AG09309 (cell line): ENCODE results near the gene YTHDC1.

Source experiments
- DNase-seq: peaks from one replicate; pipeline ENCODE4 v3.0.0-alpha.2; 2010; ENCODE audit warnings: low read depth
- H3K4me3 ChIP-seq: 2 replicates; pipeline ENCODE4 v1.5.1; 2011; ENCODE audit warnings: mild to moderate bottlenecking, low read depth, low read length, moderate library complexity; ENCODE audit not compliant: control insufficient read depth
- TF ChIP-seq, protein P1 (sequence below): IDR thresholded peaks from 2 replicates; pipeline ENCODE4 v1.5.1; 2011; ENCODE audit warnings: mild to moderate bottlenecking, low read depth, low read length, inconsistent platforms; ENCODE audit not compliant: insufficient read depth, control insufficient read depth; ENCODE audit errors: missing control alignments

Gene YTHDC1

DNA sequence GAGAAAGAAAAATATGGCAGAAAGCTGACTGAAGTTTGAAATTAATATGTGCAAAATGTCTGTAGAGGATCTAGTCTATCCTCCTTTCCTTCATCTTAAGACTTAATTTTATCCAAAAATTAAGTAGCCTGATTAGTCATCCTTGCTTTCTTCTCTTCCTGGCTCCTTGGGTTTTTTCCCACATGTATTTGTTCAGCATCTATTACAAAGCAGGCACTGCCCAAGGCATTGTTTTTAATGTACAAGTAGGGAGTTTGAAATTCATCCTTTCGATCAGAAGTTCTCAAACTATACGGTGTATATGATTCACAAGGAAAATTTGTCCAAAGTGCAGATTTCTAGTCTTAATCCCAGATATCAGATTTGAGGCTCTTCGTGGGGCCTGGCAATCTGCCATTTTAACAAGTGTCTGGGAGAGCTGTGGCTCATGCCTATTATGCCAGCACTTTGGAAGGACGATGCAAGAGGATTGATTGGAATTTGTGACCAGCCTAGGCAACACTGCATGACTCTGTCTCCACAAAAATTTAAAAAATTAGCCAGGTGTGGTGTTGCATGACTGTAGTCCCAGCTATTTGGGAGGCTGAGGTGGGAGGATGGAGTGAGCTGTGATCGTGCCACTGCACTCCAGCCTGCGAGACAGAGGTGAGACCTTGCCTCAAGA, 19.4 kb upstream of the YTHDC1 start:
- no peak overlapping the region for H3K4me3 ChIP-seq
- TF ChIP-seq, protein P1, sequence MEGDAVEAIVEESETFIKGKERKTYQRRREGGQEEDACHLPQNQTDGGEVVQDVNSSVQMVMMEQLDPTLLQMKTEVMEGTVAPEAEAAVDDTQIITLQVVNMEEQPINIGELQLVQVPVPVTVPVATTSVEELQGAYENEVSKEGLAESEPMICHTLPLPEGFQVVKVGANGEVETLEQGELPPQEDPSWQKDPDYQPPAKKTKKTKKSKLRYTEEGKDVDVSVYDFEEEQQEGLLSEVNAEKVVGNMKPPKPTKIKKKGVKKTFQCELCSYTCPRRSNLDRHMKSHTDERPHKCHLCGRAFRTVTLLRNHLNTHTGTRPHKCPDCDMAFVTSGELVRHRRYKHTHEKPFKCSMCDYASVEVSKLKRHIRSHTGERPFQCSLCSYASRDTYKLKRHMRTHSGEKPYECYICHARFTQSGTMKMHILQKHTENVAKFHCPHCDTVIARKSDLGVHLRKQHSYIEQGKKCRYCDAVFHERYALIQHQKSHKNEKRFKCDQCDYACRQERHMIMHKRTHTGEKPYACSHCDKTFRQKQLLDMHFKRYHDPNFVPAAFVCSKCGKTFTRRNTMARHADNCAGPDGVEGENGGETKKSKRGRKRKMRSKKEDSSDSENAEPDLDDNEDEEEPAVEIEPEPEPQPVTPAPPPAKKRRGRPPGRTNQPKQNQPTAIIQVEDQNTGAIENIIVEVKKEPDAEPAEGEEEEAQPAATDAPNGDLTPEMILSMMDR = no peak
- no peak for DNase-seq

DNA sequence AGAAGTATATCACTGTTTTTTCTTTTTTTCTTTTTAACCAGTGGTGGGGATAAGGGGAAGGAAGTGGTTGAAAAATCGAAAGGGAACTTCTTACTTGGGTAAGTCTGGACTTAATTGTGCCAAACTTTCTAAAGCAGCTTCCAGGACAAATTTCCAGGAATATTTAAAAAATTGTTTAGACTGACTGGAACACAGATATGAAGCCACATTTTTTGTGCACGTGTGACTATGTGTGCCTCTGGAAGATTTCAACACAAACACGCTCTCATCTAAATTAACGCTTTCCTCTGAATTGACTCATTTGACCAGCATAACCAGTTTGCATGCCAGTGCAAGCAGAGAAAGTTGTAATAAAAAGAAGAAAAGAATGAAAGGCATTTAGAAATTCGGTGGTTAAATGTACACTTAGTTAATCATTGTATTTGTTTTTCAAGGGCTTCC, 18.8 kb upstream of the YTHDC1 start:
- peak; percentile 91 for DNase-seq
- TF ChIP-seq, protein P1 = no peak
- H3K4me3 ChIP-seq = no peak overlapping the region; the same call in 1 of the 2 replicates

DNA sequence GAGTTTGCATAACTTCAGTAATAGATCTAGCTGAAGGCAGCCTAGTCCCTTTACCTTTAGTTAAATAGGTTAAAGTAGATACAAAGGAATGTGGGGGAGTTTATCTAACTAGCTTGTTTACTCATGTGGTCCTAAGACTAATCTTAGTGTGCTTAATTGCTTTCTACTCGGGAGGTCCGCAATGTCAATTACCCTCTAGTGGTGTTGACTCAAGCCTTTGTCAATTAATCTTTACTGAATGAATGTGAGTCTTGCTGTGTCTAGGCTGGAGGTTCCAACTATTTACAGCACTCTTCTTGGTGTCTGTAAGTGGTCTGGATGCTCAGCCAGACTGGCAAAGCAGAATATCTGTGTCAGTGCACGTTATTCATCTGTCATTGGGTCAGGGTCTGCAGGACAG, 17.9 kb upstream of the YTHDC1 start:
- TF ChIP-seq, protein P1 = no peak
- no peak overlapping the region for H3K4me3 ChIP-seq
- DNase-seq = no peak

DNA sequence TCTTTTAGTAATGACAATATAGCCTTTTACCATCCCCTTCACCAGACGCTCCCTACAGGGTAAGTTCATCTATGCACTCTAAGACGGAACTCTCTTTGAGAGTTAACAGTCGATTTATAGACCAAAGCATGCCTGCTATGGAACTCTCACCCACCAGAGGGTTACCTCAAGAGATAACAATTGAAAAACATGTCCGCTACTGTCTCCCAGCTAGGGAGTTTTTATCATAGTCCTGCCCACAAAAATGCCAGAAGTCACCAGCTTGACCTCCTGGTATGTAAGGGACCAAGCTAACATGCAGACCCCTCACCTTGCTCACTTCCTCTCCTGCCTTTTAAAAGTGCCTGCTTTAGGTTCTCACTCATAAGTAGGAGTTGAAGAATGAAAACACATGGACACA, 16.7 kb upstream of the YTHDC1 start:
- H3K4me3 ChIP-seq = no peak overlapping the region
- TF ChIP-seq, protein P1 = no peak
- no peak for DNase-seq

DNA sequence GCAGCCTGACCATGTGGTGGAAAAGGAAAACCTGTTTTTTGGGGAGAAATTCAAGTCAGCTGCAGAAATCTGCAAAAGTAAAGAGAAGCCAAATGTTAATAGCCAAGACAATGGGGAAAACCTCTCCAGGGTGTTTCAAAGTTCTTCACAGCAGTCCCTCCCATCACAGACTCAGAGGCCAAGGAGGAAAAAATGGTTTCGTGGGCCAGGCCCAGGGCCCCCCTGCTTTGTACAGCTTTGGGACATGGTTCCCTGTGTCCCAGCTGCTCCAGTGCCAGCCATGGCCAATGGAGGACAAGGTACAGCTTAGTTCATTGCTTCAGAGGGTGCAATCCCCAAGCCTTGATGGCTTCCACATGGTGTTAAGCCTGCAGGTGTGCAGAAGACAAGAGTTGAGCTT, 15.2 kb upstream of the YTHDC1 start:
- DNase-seq = no peak
- TF ChIP-seq, protein P1 = no peak
- no peak overlapping the region for H3K4me3 ChIP-seq

DNA sequence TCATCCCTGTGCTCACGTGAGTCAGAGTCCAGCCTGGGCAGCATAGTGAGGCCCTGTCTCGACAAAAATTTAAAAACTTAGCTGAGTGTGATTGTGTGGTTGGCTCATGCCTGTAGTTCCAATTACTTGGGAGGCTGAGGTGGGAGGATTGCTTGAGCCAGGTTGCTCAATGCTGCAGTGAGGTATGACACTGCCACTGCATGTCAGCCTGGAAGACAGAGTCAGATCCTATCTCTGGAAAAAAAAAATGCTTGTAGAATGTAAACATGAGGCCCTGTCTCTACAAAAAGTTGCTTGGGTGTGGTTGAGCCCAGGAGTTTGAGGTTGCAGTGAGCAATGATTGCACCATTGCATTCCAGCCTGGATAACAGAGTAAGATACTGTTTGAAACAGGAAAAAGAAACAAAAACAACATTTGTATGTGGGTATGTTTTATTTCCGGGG, 11.3 kb upstream of the YTHDC1 start:
- peak; percentile 69 for DNase-seq
- H3K4me3 ChIP-seq = no peak overlapping the region
- TF ChIP-seq, protein P1 = no peak
